GM12878 (cell line): Measurements from ENCODE around the gene TSFM. TPM values are rescaled to one million over a fixed set of nuclear protein-coding genes. Genes with fewer than 3 reads are reported as not detected.

ENCODE experiments used
- ASH2L ChIP-seq: fragments of 300-600, 200-600 bp; sonication (generic); IDR thresholded peaks from 2 replicates; pipeline ENCODE4 v1.6.1; 2017; ENCODE audit warnings: low read depth, mild to moderate bottlenecking, borderline replicate concordance
- ATF7 ChIP-seq: fragments of 450-650 bp; IDR thresholded peaks from 2 replicates; pipeline ENCODE4 v1.6.1; 2016; ENCODE audit warnings: low read depth, mild to moderate bottlenecking
- BCL11A ChIP-seq: IDR thresholded peaks from 2 replicates; pipeline ENCODE4 v1.6.1; 2011; ENCODE audit warnings: low read depth, low read length
- E2F8 ChIP-seq: fragments of 450-650 bp; IDR thresholded peaks from 2 replicates; pipeline ENCODE4 v1.6.1; 2018; ENCODE audit warnings: mild to moderate bottlenecking, low read depth, moderate library complexity; ENCODE audit not compliant: partially characterized antibody
- EED ChIP-seq: sonication (generic); IDR thresholded peaks from 2 replicates; pipeline ENCODE4 v1.6.1; 2016; ENCODE audit warnings: antibody characterized with exemption, low read depth
- EGR1 ChIP-seq, 2 experiments: IDR thresholded peaks; 1 replicate in 1 of 2; 2 replicates in 1 of 2; pipeline ENCODE4 v1.6.1; 2011 to 2012; ENCODE audit warnings: low read depth in 2 of 2, low read length in 2 of 2, borderline replicate concordance in 1 of 2, mild to moderate bottlenecking in 1 of 2, moderate library complexity in 1 of 2
- ETV6 ChIP-seq, 2 experiments: fragments of 450-650 bp in 1 of 2; IDR thresholded peaks in 1 of 2; conservative IDR thresholded peaks in 1 of 2; 2 replicates each; pipeline ENCODE4 v1.6.1; 2014; ENCODE audit warnings: antibody characterized with exemption in 1 of 2, borderline replicate concordance in 1 of 2, low read depth in 1 of 2, mild to moderate bottlenecking in 1 of 2, moderate library complexity in 1 of 2
- GATAD2B ChIP-seq: fragments of 450-650 bp; conservative IDR thresholded peaks from 2 replicates; pipeline ENCODE4 v1.6.1; 2017; ENCODE audit warnings: low read depth, mild to moderate bottlenecking, moderate library complexity
- IKZF2 ChIP-seq, 2 experiments: fragments of 450-650 bp; IDR thresholded peaks; 2 replicates each; pipeline ENCODE4 v1.6.1; 2017; ENCODE audit warnings: mild to moderate bottlenecking in 2 of 2, moderate library complexity in 2 of 2
- IRF5 ChIP-seq: fragments of 450-650 bp; IDR thresholded peaks from 2 replicates; pipeline ENCODE4 v1.6.1; 2017; ENCODE audit warnings: borderline replicate concordance
- JUNB ChIP-seq: IDR thresholded peaks from 2 replicates; pipeline ENCODE4 v1.6.1; 2016; ENCODE audit warnings: antibody characterized with exemption, mild to moderate bottlenecking
- KAT2A ChIP-seq: conservative IDR thresholded peaks from 2 replicates; pipeline ENCODE4 v1.6.1; 2011; ENCODE audit warnings: low read depth, low read length; ENCODE audit not compliant: control insufficient read depth
- KDM1A ChIP-seq: fragments of 200-600 bp; sonication (generic); IDR thresholded peaks from 2 replicates; pipeline ENCODE4 v1.6.1; 2016; ENCODE audit warnings: borderline replicate concordance
- MTA3 ChIP-seq: IDR thresholded peaks from 2 replicates; pipeline ENCODE4 v1.6.1; 2012; ENCODE audit warnings: low read length, inconsistent platforms, borderline replicate concordance
- PKNOX1 ChIP-seq: fragments of 450-650 bp; IDR thresholded peaks from 2 replicates; pipeline ENCODE4 v1.6.1; 2016; ENCODE audit warnings: mild to moderate bottlenecking
- POLR2A ChIP-seq: IDR thresholded peaks from 2 replicates; pipeline ENCODE4 v1.6.1; 2011; ENCODE audit warnings: low read depth, mild to moderate bottlenecking, low read length
- SMAD5 ChIP-seq: IDR thresholded peaks from 2 replicates; pipeline ENCODE4 v1.6.1; 2016; ENCODE audit warnings: antibody characterized with exemption, low read depth
- TARDBP ChIP-seq: IDR thresholded peaks from 2 replicates; pipeline ENCODE4 v1.6.1; 2016; ENCODE audit warnings: borderline replicate concordance
- ZBTB40 ChIP-seq: fragments of 450-650 bp; IDR thresholded peaks from 2 replicates; pipeline ENCODE4 v1.6.1; 2016; ENCODE audit warnings: mild to moderate bottlenecking, moderate library complexity, borderline replicate concordance
- ZNF384 ChIP-seq: IDR thresholded peaks from 2 replicates; pipeline ENCODE4 v1.6.1; 2012; ENCODE audit warnings: low read depth, mild to moderate bottlenecking, low read length, improper control_type of control experiment, borderline replicate concordance
- ZNF622 ChIP-seq: fragments of 450-650 bp; IDR thresholded peaks from 2 replicates; pipeline ENCODE4 v1.6.1; 2017; ENCODE audit warnings: mild to moderate bottlenecking, inconsistent platforms
- ZSCAN29 ChIP-seq: fragments of 450-650 bp; IDR thresholded peaks from 2 replicates; pipeline ENCODE4 v1.6.1; 2017; ENCODE audit warnings: mild to moderate bottlenecking, moderate library complexity
- polyA plus RNA-seq, 11 experiments: library from polyadenylated mRNA; depleted of rRNA in 4 of 11; unstranded in 6 of 11; stranded (reverse) in 5 of 11; fragments of >200 nt; fragmentation: Nextera tagmentation in 4 of 11; fragmentation: Illumina TruSeq in 1 of 11; extraction: Ambion mirVana in 4 of 11; extraction: Trizol in 1 of 11; gene quantifications; 1 replicate in 1 of 11; 2 replicates in 10 of 11; pipeline versions ENCODE4 v1.2.1 to v1.2.3, GENCODE V29; 2011 to 2016; ENCODE audit warnings: inconsistent platforms in 2 of 11, missing spikeins in 2 of 11, low read depth in 1 of 11
- total RNA-seq, 4 experiments: library from RNA; depleted of rRNA in 3 of 4; stranded (reverse); fragments of >200 nt in 3 of 4; fragmentation: Illumina TruSeq in 1 of 4; extraction: Trizol in 1 of 4; gene quantifications; 2 replicates each; pipeline versions ENCODE4 v1.2.1 to v1.2.3, GENCODE V29; 2013 to 2021

The TSFM gene
- total and polyA plus RNA-seq, 10 of the 15 experiments (the other 5 are each of a cell fraction or from before 2014, with no cell fraction given): 36.7 to 132 (median 45.6) TPM

GRCh38 chr12:57744777-57745484 lies 37.7 kb upstream of the TSFM start, which contains the start of gene TSPAN31 (continued):
- TF ChIP-seq PKNOX1 (peak; percentile 99), SMAD5 (peak; percentile 34; the same call in 1 of the 2 replicates), ZNF384 (no peak), ATF7 (peak; percentile 100), EGR1 (IDR thresholded peaks at IDR 0.05; ENCODE audit: borderline replicate concordance in 1 of 2, low read depth in 2 of 2, low read length in 2 of 2) (peak in 1 of 2 experiments; percentile 61; a peak in 1 of 3 replicates), ZBTB40 (peak; percentile 72; the same call in 1 of the 2 replicates), EED (peak; percentile 77), ASH2L (no peak), POLR2A (peak; percentile 72), KDM1A (no peak), KAT2A (no peak), IRF5 (no peak), TARDBP (no peak), ZNF622 (0 out of 2 replicates have a peak, but pooled peaks have one; percentile 14), ZSCAN29 (no peak), E2F8 (peak; percentile 14), GATAD2B (no peak), IKZF2 (IDR thresholded peaks at IDR 0.05) (peak; percentile 61 to 66; a peak in 3 of 4 replicates), BCL11A (no peak), JUNB (peak; percentile 83), MTA3 (no peak; the same call in 1 of the 2 replicates), ETV6 (conservative IDR thresholded peaks at IDR 0.05 in 1 of 2, IDR thresholded peaks at IDR 0.05 in 1 of 2; ENCODE audit: borderline replicate concordance in 1 of 2, low read depth in 1 of 2) (peak in 1 of 2 experiments; percentile 41; a peak in 1 of 4 replicates)
